Measurements from ENCODE around the gene GNAO1.

Gene GNAO1

DNA sequence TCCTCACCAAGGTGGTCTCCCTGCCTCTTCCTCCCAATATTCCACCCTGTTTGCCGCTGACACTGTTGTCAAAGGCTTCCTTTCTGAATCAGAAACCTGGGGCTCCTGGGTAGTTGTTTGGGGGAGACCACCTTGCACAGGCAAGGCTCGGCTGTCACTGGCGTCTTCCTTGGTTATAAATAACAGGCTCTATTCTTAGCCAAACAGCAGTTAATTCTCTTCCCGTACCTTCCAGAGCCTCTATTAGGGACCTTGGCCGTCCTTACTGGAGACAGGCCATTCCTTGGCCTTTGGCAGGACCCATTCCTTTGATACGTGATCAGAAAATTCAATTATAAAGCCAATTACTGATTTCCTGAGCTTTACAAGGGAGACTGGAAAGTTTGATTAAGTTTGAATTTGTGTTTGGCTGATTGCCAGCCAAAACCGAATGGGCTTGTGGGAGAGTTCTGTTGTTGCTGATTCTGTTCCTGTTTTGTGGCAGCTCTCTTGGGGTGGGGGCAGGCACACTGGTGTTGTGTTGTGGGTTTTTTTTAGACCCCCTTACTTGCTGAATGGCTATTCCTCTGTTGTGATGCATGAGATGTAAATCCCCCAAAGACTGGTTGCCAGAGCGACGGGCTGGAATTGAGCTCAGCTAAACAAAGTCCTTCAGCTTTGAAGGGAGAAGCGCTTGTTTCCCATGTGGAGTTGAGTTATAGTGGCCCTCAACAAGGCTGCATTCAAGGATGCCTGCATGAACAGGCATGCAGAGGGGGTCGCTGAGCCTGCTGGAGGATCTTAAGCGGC lies 104.6 kb downstream of the GNAO1 start:
- DNase-seq = peak; percentile 46

DNA sequence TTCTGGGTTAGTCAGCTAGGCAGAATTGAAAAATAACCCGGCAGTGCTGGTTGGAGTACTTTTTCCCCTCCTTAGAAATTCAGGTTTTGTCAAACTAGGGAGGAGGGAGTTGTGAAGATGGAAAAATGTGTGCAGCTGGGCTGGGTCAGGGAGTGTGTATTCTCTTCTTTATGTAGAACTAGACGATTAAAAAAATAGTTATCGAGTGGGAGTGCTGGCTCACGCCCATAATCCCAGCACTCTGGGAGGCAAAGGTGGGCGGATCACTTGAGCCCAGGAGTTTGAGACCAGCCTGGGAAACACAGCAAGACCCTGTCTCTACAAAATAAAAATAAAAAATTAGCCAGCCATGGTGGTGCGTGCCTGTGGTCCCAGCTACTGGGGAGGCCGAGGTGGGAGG lies 106.4 kb downstream of the GNAO1 start:
- no peak for DNase-seq

DNA sequence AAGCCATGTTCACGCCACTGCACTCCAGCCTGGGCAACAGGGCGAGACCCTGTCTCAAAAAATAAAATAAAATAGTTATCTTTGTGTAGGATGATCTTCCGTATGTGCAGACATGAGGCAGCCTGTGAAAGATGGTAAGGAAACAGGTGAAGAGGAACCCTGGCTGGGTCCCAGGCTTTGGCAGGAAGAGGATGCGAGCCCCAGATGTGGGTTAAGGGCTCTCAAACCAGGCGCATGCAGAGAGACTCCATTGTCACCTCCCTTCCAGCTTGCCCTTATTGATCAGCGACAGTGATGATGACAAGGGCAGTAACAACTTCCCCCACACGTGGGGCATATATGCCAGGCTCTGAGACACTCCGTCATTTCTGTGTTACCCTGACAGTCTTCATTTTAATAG lies 106.8 kb downstream of the GNAO1 start:
- DNase-seq = no peak

DNA sequence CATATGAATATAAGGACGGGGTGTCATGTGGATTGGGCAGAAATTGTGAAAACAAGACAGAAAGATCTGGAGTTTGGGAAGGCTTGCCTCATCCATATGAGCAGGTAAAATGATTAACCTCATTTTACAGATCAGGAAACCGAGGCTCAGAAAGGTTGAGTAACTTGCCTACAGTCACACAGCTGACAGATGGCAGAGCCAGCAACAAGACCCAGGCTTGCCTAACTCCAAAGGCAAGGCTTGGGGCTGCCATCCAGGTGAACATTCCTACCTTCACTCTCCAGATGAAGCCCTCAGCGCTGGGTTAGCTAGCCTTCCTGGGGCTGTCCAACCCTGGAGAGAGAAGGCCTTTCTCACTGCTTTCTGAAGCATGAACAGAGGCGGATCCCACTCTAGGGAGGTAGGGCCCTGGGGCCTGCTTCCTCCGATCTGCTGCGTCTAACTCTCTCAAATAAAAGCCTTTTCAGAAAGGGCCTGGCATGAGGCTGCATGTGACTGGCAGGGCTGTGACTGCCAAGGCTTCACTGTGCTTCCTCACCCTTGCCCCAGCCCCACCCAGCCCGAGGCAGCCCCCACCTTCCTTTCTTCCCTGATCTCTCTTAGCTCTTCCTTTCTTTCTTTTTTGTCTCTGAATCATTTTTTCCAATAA lies 107.8 kb downstream of the GNAO1 start:
- DNase-seq = no peak

DNA sequence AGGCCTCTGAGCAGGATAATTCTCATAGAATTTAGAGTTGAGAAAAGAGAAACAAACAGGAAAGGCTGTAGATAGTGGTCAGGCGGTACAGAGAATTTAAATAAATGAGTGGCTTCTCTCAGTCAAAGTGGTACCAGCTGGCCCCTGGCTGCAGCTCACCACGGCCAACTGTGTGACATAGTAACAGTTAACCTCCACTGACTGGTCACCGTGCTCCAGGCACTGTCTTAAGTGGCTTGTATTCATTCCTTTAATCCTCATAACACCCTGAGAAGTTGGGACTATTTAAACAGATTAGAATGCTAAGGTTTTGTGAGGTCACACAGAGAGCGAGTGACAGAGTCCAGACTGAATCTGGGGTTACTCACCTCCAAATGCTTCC lies 108.9 kb downstream of the GNAO1 start:
- DNase-seq = no peak

DNA sequence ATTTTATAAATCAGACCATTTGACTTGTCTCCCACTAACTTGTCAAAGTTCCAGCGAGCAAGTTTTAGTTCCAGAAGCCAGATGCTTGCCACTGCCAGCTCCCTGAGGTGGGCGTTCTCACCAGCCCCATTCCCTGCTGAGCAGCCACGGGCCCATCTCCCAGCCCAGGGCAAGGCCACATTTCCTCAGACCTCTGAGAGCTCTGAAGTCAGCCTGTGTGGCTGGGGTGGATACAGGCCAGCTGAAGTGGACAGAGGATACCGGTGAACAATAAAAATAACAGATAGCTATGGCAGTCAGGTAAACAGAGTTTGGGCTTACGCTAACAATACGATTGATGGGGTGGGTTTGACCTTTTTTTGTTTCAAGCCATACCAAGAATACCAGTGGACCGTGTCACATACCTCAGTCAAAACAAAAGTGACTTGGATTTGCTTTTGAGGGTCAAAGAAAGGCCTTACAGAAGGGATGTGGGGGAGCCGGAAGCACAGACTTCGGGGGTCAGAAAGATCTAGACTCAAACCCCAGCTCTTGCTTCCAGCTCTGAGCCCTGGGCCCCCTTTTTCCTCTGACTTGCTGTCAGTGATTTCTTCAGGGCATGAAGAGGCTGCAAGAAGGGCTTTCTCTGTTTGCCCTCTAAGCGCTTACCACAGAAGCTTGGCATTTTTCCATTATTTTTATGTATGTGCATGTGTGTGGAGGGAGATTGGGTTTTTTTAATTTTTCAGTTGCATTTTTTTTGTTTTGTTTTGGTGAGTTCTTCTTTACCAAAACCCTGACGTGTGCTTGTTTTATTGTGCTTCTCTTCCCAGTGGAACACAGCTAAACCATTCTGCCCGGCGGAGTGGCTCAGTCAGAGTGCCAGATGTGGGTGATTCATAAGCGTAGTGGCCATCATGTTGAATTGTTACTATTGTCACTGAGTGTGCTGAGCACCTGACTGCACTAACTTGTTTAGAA lies 109.9 kb downstream of the GNAO1 start:
- peak; percentile 24 for DNase-seq

DNA sequence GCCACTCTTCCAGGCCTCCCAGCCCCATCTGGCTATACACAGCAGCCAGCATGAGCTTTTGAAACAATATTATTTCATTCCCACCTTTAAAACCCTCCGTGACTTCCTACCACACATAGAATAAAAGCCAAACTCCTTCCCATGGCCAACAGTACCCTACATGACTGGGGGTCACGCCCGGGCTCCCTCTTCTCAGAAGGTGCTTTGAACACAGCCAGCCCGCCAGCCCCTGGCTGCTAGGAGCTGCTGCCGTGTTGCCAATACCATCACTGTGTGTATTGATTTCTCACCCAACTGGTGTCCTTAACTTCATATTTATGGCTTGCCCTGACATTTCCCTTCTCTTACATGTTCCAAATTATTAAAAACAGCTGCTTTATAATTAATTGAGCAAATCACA lies 111.2 kb downstream of the GNAO1 start:
- DNase-seq = no peak

DNA sequence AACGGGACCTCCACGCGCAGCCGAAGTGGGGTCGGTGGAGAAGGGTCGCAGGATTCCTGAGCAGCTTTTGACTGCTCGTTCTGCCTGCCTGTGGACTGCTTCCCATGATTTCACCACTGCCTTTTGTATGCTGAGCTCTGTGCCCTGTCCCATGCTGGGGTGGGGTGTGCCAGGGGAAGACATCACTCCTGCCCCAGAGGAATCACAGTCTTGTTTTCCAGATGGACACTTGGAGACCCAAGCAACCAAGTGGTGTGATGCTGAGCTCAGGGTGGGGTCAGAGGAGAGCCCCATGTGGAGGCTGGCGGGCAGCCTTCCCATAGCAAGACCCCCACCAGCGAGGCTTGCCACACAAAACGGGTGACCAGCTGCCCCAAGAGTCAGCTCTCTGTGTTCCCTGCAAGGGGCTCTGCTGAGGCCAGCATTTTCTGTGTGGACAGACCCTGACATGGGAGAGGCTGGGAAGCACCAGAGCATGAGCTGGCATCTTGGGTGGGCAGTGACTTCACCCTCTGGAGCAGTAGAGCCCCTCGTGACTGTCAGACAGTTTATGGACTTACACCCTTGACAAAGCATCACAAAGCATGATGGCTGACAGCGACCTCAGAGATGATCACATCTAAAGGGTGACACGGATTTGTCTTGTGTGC lies 111.9 kb downstream of the GNAO1 start:
- no peak for DNase-seq

DNA sequence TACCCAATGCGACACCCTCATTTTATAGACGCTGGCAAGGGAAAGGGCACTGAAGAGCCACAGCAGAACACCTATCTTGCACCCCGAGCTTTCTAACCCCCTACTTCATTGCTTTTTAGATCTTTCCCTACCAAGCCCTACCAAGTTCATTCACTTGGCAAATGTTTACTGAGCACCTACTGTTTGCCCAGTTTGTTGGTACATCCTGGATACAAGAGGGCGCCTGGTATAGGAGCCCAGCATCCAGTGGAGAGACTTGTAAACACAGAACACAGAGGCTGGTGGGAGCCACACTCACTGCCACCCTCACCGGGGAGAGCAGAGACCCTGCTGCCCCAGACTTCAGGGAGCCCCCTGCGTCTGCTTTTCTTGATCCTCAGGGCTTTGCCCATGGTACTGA lies 112.6 kb downstream of the GNAO1 start:
- no peak for DNase-seq

DNA sequence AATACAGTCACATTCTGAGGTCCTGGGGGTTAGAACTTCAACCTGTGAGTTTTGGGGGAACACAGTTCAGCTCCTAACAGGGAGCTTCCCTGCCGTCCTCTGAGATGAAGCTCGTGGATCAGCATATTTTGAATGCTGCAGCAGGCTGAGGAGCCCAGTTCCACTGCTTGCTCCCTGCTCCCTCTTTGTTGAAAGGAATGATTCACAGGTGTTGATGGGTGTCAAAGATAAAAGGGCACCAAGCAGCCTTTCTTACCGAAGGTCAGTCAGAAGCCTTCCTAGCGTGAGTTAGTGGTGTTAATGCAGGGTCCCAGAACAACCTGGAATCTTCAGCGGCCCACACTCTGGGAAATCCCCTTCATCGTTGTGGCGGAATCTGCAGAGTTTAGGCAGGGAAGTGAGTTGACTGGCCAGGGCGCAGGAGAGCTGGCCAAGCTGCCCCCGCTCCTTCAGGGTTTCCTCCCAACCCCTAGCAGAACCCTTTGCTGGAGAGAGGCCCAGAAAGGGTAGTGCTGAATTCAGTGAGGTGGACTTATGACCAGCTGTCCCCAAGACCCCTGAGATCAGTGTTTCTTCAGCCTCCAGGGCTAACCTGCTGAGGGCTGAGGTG lies 114.8 kb downstream of the GNAO1 start:
- no peak for DNase-seq

DNA sequence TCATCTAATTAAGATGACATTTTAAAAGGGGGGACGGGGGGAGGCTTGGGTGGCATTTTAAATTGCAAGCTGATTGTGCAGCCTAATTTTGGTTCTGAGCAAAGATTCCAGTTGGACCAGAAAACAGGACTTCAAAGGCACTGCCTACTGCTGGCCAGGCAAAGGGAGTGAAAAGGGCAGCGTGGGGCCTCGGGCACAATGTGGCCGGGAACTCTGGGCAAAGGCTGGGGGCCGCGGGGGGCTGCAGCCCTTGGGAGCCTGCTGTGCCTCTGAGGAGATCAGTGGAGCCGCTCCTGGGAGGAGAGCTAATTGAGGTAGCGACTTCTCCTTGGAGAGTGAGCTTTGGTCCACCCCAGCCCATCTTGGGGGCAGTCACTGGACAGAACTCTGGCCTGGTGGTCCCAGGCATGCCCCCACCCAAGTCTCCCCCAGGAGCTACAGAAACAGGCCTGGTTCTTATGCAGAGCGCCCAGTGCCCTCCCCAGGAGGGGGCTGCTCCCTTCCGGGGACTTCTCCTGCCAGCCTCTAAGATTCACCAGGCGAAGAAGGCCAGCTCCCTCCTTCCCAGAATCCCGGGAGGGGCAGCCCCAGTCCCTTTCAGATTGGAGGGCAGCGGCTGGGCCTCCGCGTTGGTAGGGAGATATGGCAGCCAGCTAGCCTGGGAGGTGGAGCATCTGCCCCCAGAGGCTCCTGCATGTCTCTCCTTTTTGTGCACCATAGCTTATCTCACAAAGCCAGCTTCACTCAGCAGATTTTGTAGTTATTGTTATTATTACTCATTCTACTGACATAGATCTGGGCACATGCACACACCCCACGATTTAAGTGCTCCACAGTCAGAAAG lies 115.6 kb downstream of the GNAO1 start:
- no peak for DNase-seq

DNA sequence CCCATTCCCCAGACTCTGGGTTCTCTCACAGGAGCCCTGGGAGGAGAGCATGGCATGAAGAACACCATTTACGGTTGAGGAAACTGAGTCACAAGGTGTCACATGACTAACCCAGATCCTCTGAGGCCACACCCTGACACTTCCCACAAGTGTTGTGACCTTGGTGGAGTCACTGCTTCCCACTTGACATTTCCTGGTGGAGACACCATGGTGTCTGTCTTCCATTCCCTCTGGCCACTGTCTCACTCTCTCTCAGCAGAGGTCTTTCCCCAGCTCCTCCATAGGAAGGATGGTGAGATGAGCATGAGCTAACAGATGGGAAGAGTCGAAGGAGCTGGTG lies 116.2 kb downstream of the GNAO1 start:
- no peak for DNase-seq

DNA sequence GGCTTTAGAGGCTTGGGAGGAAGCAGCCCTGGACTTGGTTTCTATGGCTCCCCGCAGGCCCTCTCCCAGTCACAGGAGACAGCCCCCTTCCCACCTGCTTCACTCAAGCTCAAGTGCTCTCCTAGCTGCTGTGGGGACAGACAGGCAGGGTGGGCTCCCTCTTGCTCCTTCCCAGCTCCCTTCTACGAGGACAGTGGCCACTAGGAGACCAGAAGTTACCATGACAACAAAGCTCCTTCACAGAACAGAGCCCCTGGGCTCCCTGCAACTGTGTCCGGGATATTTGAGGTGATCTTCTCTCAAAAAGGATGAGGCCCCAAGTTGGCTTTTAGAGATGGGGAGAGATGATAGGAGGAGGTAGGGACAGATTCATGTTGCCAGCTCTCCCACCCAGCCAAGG lies 117.7 kb downstream of the GNAO1 start:
- DNase-seq = no peak

DNA sequence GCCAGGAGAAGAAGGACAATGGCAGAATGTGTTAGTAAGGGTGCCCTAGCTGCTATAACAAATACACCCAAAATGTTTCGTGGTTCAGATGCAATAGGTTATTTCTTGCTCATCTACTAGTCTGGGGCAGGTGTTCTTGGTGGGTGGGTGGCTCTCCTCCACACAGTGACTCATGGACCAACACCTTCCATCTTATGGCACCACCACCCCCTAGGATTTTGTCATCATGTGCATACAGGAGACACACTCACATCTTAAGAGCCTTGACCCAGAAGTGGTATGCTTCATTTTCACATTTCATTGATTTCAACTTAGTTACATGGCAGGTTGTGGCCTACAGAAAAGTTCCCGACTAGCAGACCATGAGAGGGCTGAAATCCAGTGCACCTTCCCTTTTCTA lies 119.4 kb downstream of the GNAO1 start:
- DNase-seq = no peak

DNA sequence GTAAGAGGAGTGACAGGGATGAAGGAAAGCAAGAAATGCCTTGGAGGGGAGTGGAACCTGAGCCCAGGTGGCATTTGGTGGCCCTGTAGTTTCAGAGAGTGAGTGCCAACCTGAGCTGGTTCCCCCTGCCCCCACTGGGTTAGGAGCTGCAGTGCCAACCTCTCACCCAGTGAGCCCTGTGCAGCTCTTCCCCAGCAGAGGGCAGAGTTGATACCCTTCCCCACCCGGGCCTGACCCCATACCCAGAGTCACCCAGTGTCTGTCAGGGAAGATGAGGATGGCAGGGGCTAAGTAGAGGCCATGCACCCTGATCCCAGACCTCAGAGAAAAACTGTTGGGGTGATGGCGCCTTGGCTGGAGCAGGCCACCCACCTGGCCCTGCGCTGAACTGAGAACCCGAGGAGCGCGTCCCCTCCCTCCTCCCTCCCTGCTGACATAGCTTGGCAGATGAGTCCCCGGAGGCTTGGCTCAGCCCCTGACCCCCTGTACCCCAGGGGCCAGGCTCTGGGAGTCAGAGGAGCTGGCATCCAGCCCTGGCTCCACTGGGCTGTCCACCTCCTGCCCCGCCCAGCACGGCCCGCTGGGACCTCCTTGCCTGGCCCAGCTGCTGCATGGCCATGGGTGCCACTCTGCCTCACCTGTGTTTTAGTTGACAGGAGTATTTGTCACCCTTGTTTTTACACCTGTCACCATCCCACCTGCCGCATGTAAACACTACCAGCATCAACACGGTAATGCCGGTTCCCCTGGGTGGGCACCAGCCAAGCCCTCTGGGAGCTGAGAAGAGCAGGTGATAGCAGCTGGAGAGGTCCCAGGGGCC lies 120.1 kb downstream of the GNAO1 start:
- DNase-seq = peak; percentile 99

DNA sequence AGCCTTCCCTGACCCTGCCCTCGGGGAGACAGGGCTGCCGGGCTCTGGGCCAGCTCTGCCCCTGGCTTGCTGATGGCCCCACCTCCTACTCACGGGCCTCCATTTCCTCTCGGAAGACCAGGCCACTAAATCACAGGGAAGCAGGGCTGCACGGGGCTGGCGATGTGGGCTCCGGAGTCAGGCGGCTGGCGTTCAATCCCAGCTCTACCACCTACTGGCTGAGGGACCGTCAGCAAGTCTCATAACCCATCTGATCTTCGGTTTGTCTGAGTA lies 120.7 kb downstream of the GNAO1 start:
- DNase-seq = no peak

DNA sequence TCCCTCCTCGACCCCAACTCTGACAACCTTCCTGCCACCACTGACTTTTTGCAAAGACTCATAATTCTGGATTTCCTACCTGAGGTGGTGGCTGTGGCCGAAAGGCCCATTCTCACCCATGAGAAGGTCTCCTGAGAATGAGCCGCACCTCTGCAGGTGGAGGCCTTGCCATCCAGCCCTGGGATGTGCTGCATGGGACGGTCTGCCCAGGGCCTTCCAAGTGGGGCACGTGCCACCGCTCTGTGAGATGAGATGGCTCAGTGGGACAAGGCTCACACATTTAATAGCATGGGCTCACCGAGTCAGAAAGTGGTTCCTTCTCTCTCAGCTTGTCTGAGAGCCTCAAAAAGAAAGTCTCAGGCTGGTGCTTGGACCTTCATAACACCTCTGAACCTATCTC lies 121.3 kb downstream of the GNAO1 start:
- no peak for DNase-seq

DNA sequence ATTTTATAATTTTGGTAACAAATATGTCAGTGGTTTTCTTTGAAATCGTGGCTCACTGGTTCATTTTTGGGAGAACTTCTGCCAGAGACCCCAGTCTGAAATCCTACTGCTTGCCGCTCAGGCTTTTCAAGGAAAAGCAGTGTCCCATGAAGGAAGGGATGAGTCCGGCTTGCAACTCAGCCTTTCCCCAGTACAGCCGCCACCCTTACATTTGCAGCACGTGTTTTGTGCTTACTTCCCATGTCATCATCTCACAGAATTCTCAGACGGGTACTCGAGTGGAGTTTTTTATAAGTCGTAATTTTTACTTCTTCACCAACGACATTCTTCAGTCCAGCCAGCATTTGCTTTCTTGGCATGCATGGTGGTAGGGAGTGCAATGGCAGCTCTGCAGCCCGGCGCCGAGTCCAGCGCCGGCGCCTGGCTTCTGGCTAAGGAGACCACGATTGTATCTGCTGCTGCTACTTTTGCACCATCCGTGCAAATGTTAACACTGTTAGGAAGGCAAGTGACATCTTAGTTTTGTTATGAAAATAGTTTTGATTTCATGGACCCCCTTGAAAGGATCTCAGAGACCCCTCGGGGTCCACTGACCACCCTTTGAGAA lies 123.1 kb downstream of the GNAO1 start:
- no peak for DNase-seq

DNA sequence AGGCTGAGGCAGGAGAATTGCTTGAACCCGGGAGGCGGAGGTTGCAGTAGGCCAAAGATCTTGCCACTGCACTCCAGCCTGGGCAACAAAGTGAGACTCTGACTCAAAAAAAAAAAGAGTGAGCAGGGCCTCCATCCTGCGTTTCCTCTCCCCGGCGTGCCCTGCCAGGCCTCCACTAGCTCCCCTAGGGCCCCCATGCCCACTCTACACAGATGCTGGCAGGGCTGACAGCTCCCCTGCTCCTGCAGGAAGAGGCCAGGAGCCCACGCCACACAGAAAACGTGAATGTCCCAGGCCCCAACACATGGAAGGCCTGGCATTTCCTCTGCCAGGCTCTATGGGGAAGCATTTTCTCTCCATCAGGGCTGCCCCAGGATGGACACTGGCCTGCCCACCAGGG lies 124.7 kb downstream of the GNAO1 start:
- DNase-seq = no peak

DNA sequence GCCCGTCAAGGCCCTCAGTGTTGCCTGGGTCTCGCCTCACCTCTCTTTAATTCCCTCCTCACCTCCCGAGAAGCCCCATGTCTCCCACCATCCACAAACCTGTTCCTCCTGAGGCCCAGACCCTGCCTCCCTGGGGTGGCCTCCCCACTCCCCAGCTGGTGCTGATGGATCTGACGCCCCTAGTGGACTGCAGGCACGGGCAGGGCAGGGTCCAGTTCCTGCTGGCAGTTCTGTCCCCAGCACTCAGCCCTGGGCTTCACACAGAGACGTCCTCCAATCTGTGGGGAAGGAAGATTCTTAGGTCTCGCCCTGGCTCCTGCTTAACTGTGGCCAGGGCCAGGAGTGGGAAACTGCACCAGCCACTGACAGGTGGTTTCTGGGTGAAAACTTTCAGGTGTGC lies 125.3 kb downstream of the GNAO1 start:
- DNase-seq = no peak

All from NCI-H1105 treated with DMSO at 0.1 percent for 48 hours (cell line).